GM06990 (cell line): ENCODE results near the gene KCTD6.

Experiments
- DNase-seq: peaks from one replicate; pipeline ENCODE4 v3.0.0-alpha.2; 2011; ENCODE audit not compliant: insufficient read length; ENCODE audit errors: extremely low read depth
- H3K27me3 ChIP-seq: replicated peaks from 2 replicates; pipeline ENCODE4 v1.6.0; 2011; ENCODE audit warnings: low read length; ENCODE audit not compliant: control insufficient read depth, insufficient read depth
- H3K36me3 ChIP-seq: 2 replicates; pipeline ENCODE4 v1.5.1; 2011; ENCODE audit warnings: low read length; ENCODE audit not compliant: control insufficient read depth, insufficient read depth
- H3K4me3 ChIP-seq: replicated peaks from 2 replicates; pipeline ENCODE4 v1.5.1; 2011; ENCODE audit warnings: low read depth, mild to moderate bottlenecking, control low read depth, low read length
- CTCF ChIP-seq: IDR thresholded peaks from 2 replicates; pipeline ENCODE4 v1.5.1; 2011; ENCODE audit warnings: low read length, control low read depth, mild to moderate bottlenecking, inconsistent platforms; ENCODE audit not compliant: insufficient read depth, poor library complexity, severe bottlenecking

The KCTD6 gene

GRCh38 chr3:58491506-58492402 is at the start of gene KCTD6:
Gene KCTD6 (plus strand): TSS chr3:58492096. CDS start chr3:58498756, 6,660 bp downstream.
- no peaks in the 10 kb centered on the region for H3K36me3 ChIP-seq
- H3K27me3 ChIP-seq = no peaks in the 10 kb centered on the region
- TF ChIP-seq CTCF = peak; percentile 54
- peak within 1 kb of the TSS; percentile 69 for H3K4me3 ChIP-seq
- DNase-seq = peak; percentile 97

- no peak for TF ChIP-seq CTCF
- no peak overlapping the region for H3K4me3 ChIP-seq
- no peaks in the 10 kb centered on the region for H3K27me3 ChIP-seq
- H3K36me3 ChIP-seq = no peaks in the 10 kb centered on the region
- no peak for DNase-seq
Measured at GRCh38 chr3:58452176-58452575, 39.7 kb upstream of the KCTD6 start.

GRCh38 chr3:58459160-58459559 is 32.7 kb upstream of the KCTD6 start:
- H3K36me3 ChIP-seq = no peaks in the 10 kb centered on the region
- H3K27me3 ChIP-seq = no peaks in the 10 kb centered on the region
- DNase-seq = no peak
- no peak overlapping the region for H3K4me3 ChIP-seq
- TF ChIP-seq CTCF = no peak

- Histone ChIP-seq H3K36me3 (no peaks in the 10 kb centered on the region), H3K27me3 (no peaks in the 10 kb centered on the region), H3K4me3 (no peak overlapping the region)
- DNase-seq = no peak
- TF ChIP-seq CTCF = no peak
Measured at GRCh38 chr3:58462829-58463180, 29.1 kb upstream of the KCTD6 start.

- H3K4me3 ChIP-seq = no peak overlapping the region
- peak; percentile 96 for TF ChIP-seq CTCF
Measured at GRCh38 chr3:58463181-58463941, 28.5 kb upstream of the KCTD6 start.

More at GRCh38 chr3:58463181-58463941, 28.5 kb upstream of the KCTD6 start:
- no peak for DNase-seq
- H3K27me3 ChIP-seq = no peaks in the 10 kb centered on the region
- no peaks in the 10 kb centered on the region for H3K36me3 ChIP-seq
